Measurements from ENCODE around the gene DIAPH2. TPM values are rescaled to one million over a fixed set of nuclear protein-coding genes. Genes with fewer than 3 reads are reported as not detected.

Gene DIAPH2
- total RNA-seq, 1 donor from 2014 or later, result 12.9 TPM

DNA sequence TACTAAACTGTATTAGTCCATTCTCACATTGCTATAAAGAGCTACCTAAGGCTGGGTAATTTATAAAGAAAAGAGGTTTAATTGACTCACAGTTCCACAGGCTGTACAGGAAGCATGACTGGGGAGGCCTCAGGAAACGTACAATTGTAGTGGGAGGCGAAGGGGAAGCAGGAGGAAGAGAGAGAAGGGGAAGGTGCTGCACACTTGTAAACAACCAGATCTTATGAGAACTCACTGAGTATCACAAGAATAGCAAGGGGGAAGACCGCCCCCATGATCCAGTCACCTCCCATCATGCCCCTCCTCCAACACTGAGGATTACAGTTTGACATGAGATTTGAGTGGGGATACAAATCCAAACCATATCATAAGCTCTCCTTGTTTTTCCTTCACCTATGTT, 239.9 kb downstream of the DIAPH2 start:
- intact Hi-C loops (cut with micrococcal nuclease), result no loop called here

DNA sequence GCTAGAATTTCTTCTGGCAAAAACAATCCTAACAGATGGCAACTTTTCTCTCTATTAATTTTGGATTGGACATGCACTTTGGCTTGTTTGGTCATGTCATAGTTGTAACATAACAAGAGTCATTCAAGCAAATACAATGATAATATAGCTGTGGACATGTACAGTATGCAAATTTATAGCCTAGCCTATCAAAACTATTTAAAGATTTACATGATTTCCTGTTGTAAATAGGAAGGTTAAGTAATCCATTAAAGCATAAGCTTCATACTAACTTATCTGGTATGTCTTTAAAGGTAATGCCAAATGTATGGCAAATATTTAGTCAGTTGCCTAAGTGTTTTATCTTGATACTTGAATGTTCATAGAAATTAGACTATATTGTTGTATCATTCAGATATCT, 244.4 kb downstream of the DIAPH2 start:
- intact Hi-C loops (cut with micrococcal nuclease), result no loop called here

DNA sequence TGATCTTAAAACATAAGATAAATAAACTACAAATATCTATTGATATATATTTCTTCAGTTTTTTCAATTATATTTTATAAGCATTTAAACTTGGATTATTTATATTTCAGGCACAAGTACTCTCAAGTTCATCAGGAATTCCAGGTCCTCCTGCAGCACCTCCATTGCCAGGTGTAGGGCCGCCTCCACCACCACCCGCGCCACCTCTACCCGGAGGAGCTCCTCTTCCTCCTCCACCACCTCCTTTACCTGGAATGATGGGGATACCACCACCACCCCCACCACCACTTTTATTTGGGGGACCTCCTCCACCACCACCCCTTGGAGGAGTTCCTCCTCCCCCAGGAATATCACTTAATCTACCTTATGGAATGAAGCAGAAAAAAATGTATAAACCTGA, 273.1 kb downstream of the DIAPH2 start:
- intact Hi-C loops (cut with micrococcal nuclease), result no loop called here

DNA sequence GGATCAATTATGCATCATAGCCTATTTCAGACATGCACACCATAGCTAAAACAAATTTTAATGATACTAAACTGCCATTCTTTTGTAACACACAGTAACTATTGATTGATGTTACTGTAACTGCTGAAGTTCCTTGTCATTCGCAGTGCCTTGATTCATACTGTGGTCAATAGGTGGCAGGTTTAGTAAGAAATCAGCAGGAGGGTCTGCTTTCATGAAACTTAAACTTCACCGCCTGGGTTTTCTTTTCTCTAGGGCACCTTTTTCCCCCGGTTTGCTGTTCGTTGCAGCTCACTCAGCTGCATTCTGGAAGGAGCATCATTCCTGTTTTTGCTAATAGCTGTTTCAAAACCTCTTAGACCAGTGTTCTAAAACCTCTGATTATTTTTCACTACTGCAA, 287.2 kb downstream of the DIAPH2 start:
- intact Hi-C loops (cut with micrococcal nuclease), result no loop called here

DNA sequence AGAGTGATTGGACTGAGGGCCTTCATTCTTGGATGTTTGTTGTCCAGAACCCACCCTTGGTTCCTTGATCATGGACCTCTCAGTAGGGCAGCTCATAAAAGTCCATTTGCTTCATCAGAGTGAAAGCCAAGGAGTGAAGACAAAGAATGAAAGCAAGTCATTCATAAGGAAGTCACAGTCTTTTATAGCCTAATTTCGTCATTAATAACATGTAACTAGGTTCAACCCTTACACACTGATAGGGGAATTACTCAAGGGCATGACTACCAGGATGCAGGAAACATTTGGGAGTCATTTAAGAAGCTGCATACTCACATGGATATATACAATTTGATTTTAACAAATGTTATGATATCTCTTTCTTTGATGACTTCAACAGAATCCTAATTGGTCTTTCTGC, 294.3 kb downstream of the DIAPH2 start:
- intact Hi-C loops (cut with micrococcal nuclease), result no loop called here

DNA sequence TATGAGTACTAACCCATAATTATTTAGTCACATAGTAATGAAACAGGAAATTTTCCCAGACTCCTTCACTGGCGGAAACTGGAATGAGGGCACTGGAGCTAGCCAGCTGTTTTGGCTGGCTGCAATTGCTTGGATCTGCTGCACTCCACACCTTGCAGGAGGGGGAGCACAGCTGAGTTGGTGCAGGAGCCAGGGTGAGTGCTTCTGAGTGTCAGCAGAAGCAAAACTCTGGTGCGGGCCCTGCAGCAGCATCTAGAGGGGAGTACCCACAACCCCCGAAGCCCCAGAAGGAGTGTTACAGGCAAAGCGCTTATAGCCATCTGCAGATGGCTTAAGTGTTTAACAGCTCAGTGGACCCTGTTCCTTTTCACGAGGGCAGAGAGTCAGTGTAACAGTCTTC, 295.1 kb downstream of the DIAPH2 start:
- intact Hi-C loops (cut with micrococcal nuclease), result no loop called here

DNA sequence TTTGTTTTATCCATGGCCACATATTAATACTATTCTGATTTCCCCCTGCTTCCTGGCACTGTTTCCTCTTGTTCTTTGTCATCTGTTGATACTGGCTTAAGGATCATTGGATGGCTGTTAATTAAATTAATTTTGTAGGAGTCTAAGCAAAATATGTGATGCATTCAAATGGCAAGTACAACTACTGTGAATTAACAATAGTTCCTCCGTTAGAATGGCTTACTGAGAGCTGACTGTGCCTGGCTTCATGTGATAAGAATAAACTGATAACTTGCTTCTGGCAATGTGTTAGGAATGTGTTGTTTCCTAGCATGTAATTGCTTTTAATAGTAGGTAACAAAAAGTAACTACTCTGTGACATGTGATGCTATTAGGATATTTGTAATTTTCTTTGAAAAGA, 297.5 kb downstream of the DIAPH2 start:
- intact Hi-C loops (cut with micrococcal nuclease), result no loop called here

DNA sequence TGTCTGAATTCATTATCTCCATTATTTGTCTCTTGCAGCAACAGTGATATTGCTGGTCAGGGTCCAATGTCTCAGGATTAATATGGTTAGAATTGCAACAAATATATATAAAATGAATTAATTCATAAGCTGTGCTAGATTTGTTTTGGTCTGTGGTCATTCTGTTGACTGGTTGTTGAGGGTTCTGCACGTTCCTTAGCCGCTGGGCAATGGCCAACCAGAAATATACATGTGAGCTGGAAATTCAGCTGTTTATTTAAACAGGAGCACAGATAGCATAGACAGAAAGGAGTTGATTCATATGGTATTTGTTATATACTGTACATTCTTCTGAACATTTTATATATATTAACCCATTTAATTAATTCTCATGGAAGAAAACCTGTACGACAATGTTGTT, 299.9 kb downstream of the DIAPH2 start:
- intact Hi-C loops (cut with micrococcal nuclease), result no loop called here

DNA sequence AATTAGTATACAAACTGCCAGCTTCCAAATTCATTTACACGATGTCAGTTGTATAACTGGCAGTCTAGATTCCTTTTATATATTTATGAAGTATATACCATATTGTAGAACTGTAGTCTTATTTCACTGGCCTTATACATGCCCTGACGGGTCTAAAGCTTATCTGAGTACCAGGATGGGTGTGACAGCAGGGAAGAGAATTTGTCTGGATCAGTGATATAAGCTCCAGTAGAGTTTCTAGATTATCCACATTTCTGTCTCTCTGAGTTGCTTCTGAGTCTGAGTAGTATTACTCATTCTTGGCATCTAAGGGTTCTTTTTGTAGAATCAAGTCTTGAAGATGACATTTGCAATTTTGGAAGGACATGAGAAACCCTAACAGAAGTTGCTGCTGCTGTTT, 300.4 kb downstream of the DIAPH2 start:
- intact Hi-C loops (cut with micrococcal nuclease), result no loop called here

DNA sequence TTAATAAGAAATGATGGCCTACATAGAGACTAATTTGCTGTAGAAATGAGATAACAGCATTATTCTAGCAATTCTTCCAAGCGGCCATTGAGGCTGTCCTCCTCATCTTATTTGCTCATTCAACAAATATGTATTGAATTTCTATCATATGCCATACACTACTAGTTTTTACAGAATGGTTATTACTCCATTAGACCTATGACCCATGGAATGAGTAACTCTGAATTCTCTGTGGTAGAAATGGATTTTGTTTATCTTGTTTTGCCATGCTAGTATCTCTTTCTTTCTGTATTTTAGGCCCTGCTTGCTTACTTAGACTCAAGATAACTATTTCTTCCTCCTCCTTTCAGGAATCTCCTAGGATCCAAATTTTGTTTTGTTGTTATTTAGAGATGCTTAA, 302.6 kb downstream of the DIAPH2 start:
- intact Hi-C loops (cut with micrococcal nuclease), result no loop called here

DNA sequence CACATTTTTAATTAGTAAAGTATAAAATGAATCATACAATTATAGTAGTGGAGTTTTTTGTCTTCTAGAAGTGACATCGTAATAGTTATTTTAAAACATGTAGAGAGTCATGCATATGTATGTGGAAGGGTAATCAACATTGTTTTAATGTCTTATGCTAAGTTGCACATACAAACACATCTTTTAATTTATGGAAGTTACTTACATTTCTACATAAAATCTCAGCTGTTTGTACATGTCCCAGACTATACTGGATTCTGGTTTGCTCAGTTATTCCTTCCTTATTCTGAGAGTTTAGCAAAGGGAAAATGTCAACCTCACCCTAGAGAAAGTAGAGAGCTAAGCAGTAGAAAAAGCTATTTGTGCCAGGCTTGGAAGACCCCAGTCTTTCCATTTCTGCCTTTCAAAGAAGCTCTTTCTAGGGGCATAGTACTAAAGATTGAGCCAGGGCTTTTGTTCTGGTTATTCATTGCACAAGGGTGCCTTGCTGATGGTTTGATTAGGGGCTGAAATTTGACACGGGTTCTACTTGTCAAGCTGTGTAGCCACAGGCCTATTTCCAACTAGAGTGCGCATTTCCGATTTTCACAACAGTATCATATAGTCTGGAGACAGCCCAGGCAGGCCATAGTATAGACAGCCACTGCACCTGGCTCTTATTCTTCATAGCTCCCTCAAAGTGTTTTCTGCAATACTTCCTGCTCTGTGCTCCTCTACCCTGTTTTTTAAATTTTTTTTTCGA, 305.4 kb downstream of the DIAPH2 start:
- intact Hi-C loops (cut with micrococcal nuclease), result no loop called here

DNA sequence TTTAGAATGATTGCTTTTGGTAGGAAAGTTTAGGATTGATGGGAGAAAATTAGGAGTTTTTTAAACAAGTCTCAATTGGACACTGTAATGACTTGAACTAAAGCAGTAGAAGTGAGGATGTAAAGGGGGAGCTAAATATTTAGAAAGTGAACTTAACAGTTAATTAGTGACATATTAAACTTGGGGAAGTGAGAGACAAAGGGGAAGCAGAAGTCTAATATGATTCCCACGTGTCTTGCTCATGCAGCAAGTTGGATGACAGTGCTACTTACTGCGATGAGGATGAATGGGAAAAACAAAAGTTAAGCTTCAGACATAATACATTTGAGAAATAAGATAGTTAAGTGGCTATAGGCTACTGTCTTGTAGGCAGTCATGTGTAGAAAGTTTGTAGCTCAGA, 309.5 kb downstream of the DIAPH2 start:
- intact Hi-C loops (cut with micrococcal nuclease), result no loop called here

DNA sequence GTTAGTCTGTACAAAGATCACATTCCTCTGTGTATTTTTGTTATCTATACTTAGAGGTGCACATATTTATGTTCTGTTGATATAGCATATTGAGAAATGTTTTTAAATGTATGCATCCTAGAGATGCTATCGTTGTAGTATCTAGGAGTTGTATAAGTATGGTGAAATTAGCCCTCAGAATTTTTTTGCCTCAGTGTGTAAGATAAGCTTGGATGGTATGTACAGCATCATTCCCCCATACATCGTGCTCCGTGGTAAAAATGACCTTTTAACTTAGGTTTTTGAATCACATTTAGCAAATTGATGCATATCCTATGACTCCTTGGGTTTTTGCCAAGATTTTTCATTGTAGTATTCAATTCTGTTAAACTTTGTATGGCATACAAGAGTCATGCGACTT, 312.6 kb downstream of the DIAPH2 start:
- intact Hi-C loops (cut with micrococcal nuclease), result no loop called here

DNA sequence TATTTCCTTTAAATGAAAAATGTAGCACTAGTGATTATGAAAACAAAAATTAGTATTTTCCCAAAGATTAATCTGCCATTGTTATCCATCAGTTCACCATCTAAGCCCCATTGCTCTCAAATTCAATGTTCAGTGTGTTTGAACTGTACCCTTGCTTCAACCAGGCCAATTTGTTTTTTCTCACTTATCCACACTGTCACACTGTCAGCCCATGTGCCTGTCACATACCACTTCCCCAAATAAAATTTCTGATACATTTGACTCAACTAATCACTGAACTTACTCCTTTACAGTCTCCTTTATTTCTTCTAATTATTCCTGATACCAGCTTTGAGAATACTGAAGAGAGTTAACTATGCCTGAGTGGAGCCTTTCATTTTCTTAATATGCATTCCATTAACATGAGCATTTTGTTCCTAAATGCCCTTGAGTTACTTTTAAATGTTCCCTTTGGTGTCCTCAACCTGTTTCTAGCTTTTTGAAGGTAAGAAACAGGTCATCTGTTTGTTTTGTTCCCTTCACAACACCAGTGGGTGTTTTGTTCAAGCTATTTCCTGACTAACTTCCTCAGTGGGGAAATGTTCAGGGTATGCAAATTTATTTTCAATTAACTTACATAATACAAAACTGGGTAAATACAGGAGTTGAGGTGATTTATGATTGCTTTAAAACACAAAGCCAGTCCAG, 316.2 kb downstream of the DIAPH2 start:
- intact Hi-C loops (cut with micrococcal nuclease), result no loop called here

DNA sequence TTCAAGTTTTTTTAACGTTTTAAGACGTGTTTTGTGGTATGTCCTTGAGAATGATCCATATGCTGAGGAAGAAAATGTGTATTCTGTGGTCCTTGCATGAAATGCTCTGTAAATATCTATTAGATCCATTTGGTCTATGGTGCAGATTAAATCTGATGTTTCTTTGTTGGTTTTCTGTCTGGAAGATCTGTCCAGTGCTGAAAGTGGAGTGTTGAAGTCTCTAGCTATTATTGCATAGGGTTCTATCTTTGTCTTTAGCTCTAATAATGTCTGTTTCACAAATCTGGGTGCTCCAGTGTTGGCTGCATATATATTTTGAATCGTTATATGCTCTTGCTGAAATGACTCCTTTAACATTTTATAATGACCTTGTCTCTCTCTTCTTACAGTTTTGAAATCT, 321.5 kb downstream of the DIAPH2 start:
- intact Hi-C loops (cut with micrococcal nuclease), result no loop called here

DNA sequence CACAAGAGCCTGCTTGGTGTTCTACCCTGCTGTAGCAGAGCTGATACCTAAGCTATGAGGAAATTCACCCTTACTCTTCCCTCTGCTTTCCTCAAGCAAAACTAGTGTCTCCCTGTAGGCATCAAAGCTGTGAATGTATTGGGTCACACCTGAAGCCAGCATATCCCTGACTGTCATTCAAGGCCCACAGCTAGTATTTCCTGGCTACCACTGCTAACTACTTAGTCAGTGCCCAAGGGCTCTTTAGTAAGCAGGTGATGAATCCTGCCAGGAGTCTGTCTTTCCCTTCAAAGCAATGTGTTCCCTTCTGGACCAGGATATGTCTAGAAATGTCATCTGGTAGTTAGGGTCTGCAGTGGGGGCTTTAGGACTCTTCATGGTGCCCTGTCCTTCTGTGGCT, 324.7 kb downstream of the DIAPH2 start:
- intact Hi-C loops (cut with micrococcal nuclease), result no loop called here

DNA sequence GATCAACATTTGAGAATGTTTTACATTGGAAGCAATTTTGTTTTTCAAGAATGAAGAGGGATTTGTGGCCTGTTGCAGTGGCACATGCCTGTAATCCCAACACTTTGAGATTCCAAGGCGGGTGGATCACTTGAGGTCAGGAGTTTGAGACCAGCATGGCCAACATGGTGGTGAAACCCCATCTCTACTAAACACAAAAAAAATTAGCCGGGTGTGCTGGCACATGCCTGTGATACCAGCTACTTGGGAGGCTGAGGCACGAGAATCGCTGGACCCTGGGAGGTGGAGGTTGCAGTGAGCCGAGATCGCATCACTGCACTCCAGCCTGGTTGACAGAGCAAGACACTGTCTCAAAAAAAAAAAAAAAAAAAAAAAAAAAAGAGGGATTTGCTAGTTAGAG, 326.9 kb downstream of the DIAPH2 start:
- intact Hi-C loops (cut with micrococcal nuclease), result no loop called here

DNA sequence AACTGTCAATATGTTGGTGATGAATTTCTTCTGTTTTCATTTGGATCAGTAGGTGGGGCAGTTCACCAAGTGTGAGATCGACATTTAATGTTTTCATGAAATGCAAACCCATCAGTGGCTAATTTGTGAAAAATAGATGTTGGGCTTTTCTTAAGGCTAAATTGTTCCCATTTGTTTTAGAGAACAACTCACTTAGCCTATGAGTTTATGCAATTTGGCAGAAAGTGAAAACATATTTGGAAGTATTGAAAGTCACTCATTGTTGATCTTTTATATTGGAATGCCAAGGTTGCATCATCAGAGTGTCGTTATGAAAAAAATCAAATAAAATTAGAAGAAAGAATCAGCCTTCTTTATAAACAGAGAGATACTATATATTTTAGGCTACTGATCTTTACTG, 331.5 kb downstream of the DIAPH2 start:
- intact Hi-C loops (cut with micrococcal nuclease), result no loop called here

DNA sequence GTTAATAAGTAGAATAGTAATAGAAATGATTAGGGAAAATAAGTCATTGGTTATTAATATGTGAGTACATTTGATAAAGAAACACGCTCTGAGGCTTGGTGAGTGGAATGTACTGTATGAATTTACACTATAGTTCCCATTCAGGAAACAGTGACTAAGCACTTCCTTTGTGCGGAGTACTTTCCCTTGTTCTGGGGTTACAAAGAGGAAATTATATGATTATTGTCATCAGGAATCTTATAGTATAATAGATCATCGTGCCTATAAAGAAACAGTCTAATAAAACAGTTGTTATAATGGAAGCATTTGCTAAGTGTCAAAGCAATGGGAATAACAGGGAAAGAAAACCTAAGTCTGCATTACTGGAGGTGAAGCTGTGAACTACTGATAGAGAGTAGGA, 337.0 kb downstream of the DIAPH2 start:
- intact Hi-C loops (cut with micrococcal nuclease), result no loop called here

DNA sequence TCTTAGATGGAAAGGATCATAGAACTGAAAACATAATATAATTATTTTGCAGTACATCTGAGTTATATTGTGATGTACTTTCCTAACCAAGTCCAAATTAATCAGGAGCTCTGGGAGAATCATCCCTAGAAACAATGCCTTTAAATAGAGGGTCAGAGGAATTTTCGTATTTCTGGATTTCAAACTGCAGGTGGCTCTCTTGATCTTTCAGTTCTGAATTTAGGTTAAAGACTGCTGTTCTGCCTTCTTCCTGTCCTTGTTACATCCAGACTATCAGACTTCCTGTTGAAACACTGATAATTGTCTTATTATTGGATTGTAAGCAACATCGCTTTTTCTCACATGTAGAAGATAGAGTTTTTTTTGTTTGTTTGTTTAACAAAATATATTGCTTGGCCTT, 341.8 kb downstream of the DIAPH2 start:
- intact Hi-C loops (cut with micrococcal nuclease), result loop anchor here (2.0 kb wide), 1 partner anchor 658 kb away; no protein-coding TSS in a partner anchor

DNA sequence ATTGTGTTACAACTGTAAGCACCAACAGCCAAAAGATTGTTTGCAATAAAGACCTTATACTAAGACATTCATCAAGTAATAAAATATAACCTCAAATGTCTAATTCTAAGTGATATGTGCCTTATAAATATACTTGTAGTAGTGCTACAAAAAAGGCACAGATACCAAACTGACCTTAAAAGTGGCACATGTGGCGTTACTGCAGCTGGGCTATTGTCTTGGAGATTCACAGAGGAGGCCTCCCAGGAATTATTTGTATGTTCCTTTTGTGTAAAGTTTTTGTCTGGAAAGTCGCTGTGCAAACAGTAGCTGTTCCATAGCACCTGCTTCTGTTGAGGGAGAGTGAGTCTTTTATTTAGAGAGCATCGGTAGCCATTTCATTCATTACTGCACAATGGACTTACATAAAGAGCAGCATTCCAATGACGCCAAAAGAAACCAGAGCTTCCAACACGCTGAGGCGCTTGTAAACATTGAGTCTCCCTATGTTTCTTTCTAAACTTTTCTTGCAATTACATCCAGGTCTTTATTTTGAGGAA, 342.8 kb downstream of the DIAPH2 start:
- intact Hi-C loops (cut with micrococcal nuclease), result loop anchor here (2.0 kb wide), 1 partner anchor 657 kb away; no protein-coding TSS in a partner anchor

DNA sequence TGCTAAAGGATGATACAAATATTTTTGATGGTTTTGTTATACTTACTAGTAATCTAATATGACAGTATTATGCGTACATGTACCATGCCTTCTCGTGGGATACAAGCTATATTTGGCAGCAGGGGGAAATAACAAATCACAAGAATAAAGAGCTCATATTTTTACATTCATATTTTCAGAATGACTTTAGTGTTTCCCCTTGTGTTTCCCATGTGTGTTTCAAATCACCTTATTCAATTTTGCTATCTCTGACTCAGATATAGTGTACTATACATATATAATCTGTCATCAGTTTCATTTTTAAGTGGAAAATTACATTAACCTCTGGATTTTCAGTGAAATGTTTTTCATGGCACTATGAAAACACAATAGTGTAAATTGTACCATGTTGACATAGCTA, 345.8 kb downstream of the DIAPH2 start:
- intact Hi-C loops (cut with micrococcal nuclease), result no loop called here

DNA sequence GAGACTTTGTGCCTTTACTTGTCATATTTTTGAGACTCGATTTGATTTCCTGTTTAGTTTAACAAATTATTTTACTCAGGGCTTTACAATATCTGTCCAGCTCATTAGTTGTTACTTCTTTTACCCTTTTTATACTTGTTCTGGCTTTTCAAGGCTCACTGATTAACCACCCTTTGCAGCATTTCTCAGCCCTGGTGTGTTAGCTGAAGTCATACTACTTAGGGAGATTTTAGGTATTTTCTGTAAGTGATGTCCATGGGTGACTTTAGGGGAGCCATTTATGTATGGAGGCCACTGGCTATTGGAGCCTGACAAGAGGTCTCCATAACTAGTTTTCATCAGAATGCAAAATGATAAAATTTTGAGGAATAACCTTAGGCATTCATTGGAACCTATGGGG, 346.3 kb downstream of the DIAPH2 start:
- intact Hi-C loops (cut with micrococcal nuclease), result no loop called here

Data from T-helper 2 cell treated with Interferon-gamma antibody and Interleukin-4, amounts not matched to agents 100 ng/mL and 5 ng/mL, for 36 hours (primary cell).